Cerebellar nuclear complex (tissue), 1 donor: Measurements from ENCODE around the gene XAF1.
"Not testable (repeated sequence)": the region's sequence is repeated elsewhere in the genome, so short reads cannot be mapped to it uniquely, and the experiment has no call there.

ENCODE experiments used
- DNase-seq, 2 experiments: peaks; one replicate each; lab custom pipeline; 2025; lab: John Stamatoyannopoulos, UW

XAF1 gene

DNA sequence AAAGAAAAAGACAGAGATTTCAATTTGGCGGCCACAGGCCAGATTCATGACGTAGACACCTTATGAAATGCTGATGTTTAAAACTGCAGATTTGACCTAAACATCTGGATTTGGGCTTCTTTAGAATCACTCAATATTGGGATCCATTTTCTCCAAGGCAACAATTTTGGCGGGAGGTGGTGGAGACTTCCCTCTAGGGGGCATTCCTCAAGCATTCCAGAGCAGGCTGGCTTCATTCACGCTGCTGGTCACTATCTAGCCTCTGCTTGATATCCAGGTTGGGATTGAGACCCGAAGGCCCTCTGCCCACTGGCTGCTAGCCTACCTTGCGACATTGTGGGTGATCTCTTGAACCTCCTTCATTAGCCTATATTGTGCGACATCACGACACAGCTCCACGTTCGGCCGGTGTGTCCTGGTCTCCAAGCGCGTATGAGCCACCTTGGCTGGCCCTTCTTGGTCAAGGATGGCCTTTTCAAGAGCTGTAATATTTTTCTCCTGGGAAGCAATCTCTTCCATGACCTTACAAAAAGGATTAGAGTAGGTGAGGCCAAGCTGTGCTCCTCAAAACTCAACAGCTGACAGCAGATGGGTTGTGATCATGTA is 44.7 kb downstream of the XAF1 start:
- no peak for DNase-seq

DNA sequence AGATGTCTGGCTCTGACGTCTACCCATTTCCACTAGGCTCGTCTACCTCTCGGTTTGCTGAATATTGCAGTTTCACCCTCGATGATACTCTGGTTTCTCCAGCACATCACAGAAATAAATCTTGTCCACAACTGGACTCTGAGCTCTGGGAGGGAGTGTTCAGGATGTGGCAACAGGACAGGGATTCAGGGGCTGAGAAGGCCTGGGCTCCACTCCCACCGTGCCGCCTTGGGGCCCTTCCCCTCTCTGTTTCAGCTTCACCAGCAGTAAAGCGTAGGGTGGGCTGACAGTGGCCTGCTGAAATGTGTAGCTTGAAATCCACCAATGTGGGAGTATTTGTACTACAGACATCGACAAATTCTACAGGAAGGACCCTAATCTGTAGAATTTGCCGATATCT is 55.7 kb downstream of the XAF1 start:
- no peak for DNase-seq

GRCh38 chr17:6812295-6812694 is 56.4 kb downstream of the XAF1 start:
- no peak for DNase-seq

DNA sequence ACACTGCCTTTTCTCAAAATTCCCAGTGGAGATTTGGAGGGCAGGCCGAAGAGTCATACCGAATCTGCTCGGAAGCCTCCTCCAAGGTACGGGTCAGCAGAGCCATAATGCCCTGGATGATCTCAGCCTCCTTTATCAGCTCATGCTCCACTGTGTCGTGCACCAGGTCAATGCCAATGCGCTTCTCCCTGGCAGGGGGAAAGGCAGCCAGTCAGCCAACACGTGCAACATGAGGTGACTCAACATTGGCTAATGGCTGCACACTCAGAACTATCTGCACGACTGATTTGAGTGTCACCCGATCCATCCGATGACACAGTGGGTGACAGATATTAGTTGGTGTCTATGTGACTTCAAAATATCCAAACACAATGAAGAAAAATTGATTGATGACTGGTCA is 59.9 kb downstream of the XAF1 start:
- DNase-seq, result no peak

- DNase-seq, result not testable (repeated sequence)
These were observed 60.5 kb downstream of the XAF1 start for GRCh38 chr17:6816368-6816767.

- DNase-seq, result no peak
These were observed 63.1 kb downstream of the XAF1 start for GRCh38 chr17:6818938-6819337.

DNA sequence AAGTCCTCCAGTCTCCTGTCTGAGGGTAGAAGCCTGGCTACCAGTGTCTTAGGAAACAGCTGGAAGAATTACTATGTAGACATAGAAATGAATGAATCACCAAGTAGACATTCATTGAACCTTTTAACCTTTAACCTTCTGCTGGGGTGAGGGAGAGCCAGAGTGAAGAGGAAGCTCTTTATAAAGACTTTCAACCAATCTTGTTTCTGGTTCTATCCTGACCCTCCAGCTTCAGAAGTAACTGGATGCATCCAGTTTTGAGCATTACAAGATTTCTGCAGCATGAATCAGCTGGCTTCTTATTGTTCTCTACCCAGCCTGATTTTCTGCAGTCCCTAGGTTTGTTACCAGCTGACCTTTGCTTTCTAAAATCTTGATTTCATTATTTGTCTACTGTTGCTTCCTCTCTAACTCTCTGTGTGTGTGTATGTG is 67.2 kb downstream of the XAF1 start:
- no peak for DNase-seq
